Panc1 (cell line): Measurements from ENCODE around the gene FBRSL1.
"Not testable (repeated sequence)": the region's sequence is repeated elsewhere in the genome, so short reads cannot be mapped to it uniquely, and the experiment has no call there.

Experiments used
- POLR2AphosphoS5 ChIP-seq: IDR thresholded peaks from 2 replicates; pipeline ENCODE4 v1.6.1; 2012; ENCODE audit warnings: mild to moderate bottlenecking, low read depth, low read length, moderate library complexity
- TF ChIP-seq, protein P1 (sequence below): fragments of 450-650 bp; IDR thresholded peaks from 2 replicates; pipeline ENCODE4 v1.5.1; 2017; ENCODE audit warnings: mild to moderate bottlenecking

DNA sequence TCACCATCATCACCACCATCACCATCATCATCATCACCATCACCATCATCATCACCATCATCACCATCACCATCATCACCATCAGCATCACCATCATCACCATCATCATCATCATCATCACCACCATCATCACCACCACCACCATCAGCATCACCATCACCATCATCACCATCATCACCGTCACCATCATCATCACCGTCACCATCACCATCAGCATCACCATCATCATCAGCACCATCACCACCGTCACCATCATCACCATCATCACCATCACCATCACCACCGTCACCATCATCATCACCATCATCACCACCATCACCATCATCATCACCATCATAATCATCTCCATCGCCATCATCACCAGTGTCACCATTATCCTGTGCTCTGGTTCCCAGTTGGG lies 25.6 kb upstream of the FBRSL1 start:
- TF ChIP-seq, protein P1, sequence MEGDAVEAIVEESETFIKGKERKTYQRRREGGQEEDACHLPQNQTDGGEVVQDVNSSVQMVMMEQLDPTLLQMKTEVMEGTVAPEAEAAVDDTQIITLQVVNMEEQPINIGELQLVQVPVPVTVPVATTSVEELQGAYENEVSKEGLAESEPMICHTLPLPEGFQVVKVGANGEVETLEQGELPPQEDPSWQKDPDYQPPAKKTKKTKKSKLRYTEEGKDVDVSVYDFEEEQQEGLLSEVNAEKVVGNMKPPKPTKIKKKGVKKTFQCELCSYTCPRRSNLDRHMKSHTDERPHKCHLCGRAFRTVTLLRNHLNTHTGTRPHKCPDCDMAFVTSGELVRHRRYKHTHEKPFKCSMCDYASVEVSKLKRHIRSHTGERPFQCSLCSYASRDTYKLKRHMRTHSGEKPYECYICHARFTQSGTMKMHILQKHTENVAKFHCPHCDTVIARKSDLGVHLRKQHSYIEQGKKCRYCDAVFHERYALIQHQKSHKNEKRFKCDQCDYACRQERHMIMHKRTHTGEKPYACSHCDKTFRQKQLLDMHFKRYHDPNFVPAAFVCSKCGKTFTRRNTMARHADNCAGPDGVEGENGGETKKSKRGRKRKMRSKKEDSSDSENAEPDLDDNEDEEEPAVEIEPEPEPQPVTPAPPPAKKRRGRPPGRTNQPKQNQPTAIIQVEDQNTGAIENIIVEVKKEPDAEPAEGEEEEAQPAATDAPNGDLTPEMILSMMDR = not testable (repeated sequence)
- not testable (repeated sequence) for TF ChIP-seq POLR2AphosphoS5
